Measurements from ENCODE around the gene CFDP1.

The CFDP1 gene

GRCh38 chr16:75364286-75364791, 69.0 kb downstream of the CFDP1 start:
- peaks cover 0 to 22% (median 5%) of the 10 kb centered on the region in 4 experiments for H3K36me3 ChIP-seq (ENCODE audit: control insufficient read depth in 4 of 4, insufficient read depth in 4 of 4, low read length in 3 of 4)
- H3K4me3 ChIP-seq (ENCODE audit: control insufficient read depth in 1 of 7, extremely low read depth in 1 of 7, insufficient read depth in 4 of 7, low read depth in 2 of 7, low read length in 6 of 7) = no peak overlapping the region
- no peaks in the 10 kb centered on the region for H3K4me1 ChIP-seq (ENCODE audit: control extremely low read depth in 1 of 4, control insufficient read depth in 4 of 4, insufficient read depth in 4 of 4, low read length in 3 of 4)
- DNase-seq = no peak
- no peak overlapping the region for H3K27ac ChIP-seq (ENCODE audit: insufficient read depth in 1 of 2, low read depth in 1 of 2, low read length in 2 of 2, poor library complexity in 1 of 2, severe bottlenecking in 2 of 2)
- WGBS (ENCODE audit: insufficient coverage) = no CpG with 5 or more reads among the region's 2 CpGs
- H3K27me3 ChIP-seq (replicated peaks in 2 of 5; ENCODE audit: control insufficient read depth in 4 of 5, insufficient read depth in 5 of 5, low read length in 4 of 5) = peaks cover 0 to 68% (median 29%) of the 10 kb centered on the region in 5 experiments
- ChIA-PET POLR2A (no interaction called here), CTCF (interaction anchor here (0.5 kb wide), 1 partner anchor 645 kb away, joined by 3 read pairs; no protein-coding TSS in a partner anchor)
- no peaks in the 10 kb centered on the region for H3K9me3 ChIP-seq (ENCODE audit: control extremely low read depth in 1 of 5, control insufficient read depth in 4 of 5, insufficient read depth in 2 of 5, low read depth in 1 of 5, low read length in 4 of 5)

- peaks cover 0 to 24% (median 5%) of the 10 kb centered on the region in 4 experiments for H3K36me3 ChIP-seq (ENCODE audit: control insufficient read depth in 4 of 4, insufficient read depth in 4 of 4, low read length in 3 of 4)
- DNase-seq = no peak
- no peaks in the 10 kb centered on the region for H3K9me3 ChIP-seq (ENCODE audit: control extremely low read depth in 1 of 5, control insufficient read depth in 4 of 5, insufficient read depth in 2 of 5, low read depth in 1 of 5, low read length in 4 of 5)
- H3K27ac ChIP-seq (ENCODE audit: insufficient read depth in 1 of 2, low read depth in 1 of 2, low read length in 2 of 2, poor library complexity in 1 of 2, severe bottlenecking in 2 of 2) = no peak overlapping the region
- 100% methylated on average over 1 of the region's 3 CpGs for WGBS (ENCODE audit: insufficient coverage)
- H3K4me3 ChIP-seq (ENCODE audit: control insufficient read depth in 1 of 7, extremely low read depth in 1 of 7, insufficient read depth in 4 of 7, low read depth in 2 of 7, low read length in 6 of 7) = no peak overlapping the region
- H3K27me3 ChIP-seq (replicated peaks in 2 of 5; ENCODE audit: control insufficient read depth in 4 of 5, insufficient read depth in 5 of 5, low read length in 4 of 5) = peaks cover 0 to 66% (median 31%) of the 10 kb centered on the region in 5 experiments
- POLR2A ChIA-PET = no interaction called here
- no peaks in the 10 kb centered on the region for H3K4me1 ChIP-seq (ENCODE audit: control extremely low read depth in 1 of 4, control insufficient read depth in 4 of 4, insufficient read depth in 4 of 4, low read length in 3 of 4)
- CTCF ChIA-PET = no interaction called here
Measured at GRCh38 chr16:75362846-75363245, 70.5 kb downstream of the CFDP1 start.

GRCh38 chr16:75361936-75362335, 71.4 kb downstream of the CFDP1 start:
- Histone ChIP-seq H3K4me1 (ENCODE audit: control extremely low read depth in 1 of 4, control insufficient read depth in 4 of 4, insufficient read depth in 4 of 4, low read length in 3 of 4) (no peaks in the 10 kb centered on the region), H3K36me3 (ENCODE audit: control insufficient read depth in 4 of 4, insufficient read depth in 4 of 4, low read length in 3 of 4) (peaks cover 0 to 24% (median 5%) of the 10 kb centered on the region in 4 experiments), H3K9me3 (ENCODE audit: control extremely low read depth in 1 of 5, control insufficient read depth in 4 of 5, insufficient read depth in 2 of 5, low read depth in 1 of 5, low read length in 4 of 5) (no peaks in the 10 kb centered on the region), H3K27me3 (replicated peaks in 2 of 5; ENCODE audit: control insufficient read depth in 4 of 5, insufficient read depth in 5 of 5, low read length in 4 of 5) (peaks cover 0 to 65% (median 31%) of the 10 kb centered on the region in 5 experiments), H3K27ac (ENCODE audit: insufficient read depth in 1 of 2, low read depth in 1 of 2, low read length in 2 of 2, poor library complexity in 1 of 2, severe bottlenecking in 2 of 2) (no peak overlapping the region), H3K4me3 (ENCODE audit: control insufficient read depth in 1 of 7, extremely low read depth in 1 of 7, insufficient read depth in 4 of 7, low read depth in 2 of 7, low read length in 6 of 7) (no peak overlapping the region)
- CTCF ChIA-PET = no interaction called here
- POLR2A ChIA-PET = no interaction called here
- WGBS (ENCODE audit: insufficient coverage) = 82% methylated on average over 5 of the region's 5 CpGs
- DNase-seq = no peak

- H3K27me3 ChIP-seq (replicated peaks in 2 of 5; ENCODE audit: control insufficient read depth in 4 of 5, insufficient read depth in 5 of 5, low read length in 4 of 5) = peaks cover 0 to 40% (median 2%) of the 10 kb centered on the region in 5 experiments
- ChIA-PET POLR2A (no interaction called here), CTCF (no interaction called here)
- H3K4me1 ChIP-seq (ENCODE audit: control extremely low read depth in 1 of 4, control insufficient read depth in 4 of 4, insufficient read depth in 4 of 4, low read length in 3 of 4) = no peaks in the 10 kb centered on the region
- H3K4me3 ChIP-seq (ENCODE audit: control insufficient read depth in 1 of 7, extremely low read depth in 1 of 7, insufficient read depth in 4 of 7, low read depth in 2 of 7, low read length in 6 of 7) = no peak overlapping the region
- no peak overlapping the region for H3K27ac ChIP-seq (ENCODE audit: insufficient read depth in 1 of 2, low read depth in 1 of 2, low read length in 2 of 2, poor library complexity in 1 of 2, severe bottlenecking in 2 of 2)
- 100% methylated on average over 2 of the region's 3 CpGs for WGBS (ENCODE audit: insufficient coverage)
- DNase-seq = no peak
- peaks cover 0 to 6% (median 0%) of the 10 kb centered on the region in 4 experiments for H3K36me3 ChIP-seq (ENCODE audit: control insufficient read depth in 4 of 4, insufficient read depth in 4 of 4, low read length in 3 of 4)
- H3K9me3 ChIP-seq (ENCODE audit: control extremely low read depth in 1 of 5, control insufficient read depth in 4 of 5, insufficient read depth in 2 of 5, low read depth in 1 of 5, low read length in 4 of 5) = peaks cover 0 to 3% (median 0%) of the 10 kb centered on the region in 5 experiments
Measured at GRCh38 chr16:75354170-75354569, 79.1 kb downstream of the CFDP1 start.

- Histone ChIP-seq H3K27me3 (replicated peaks in 2 of 5; ENCODE audit: control insufficient read depth in 4 of 5, insufficient read depth in 5 of 5, low read length in 4 of 5) (peaks cover 0 to 47% (median 8%) of the 10 kb centered on the region in 5 experiments), H3K9me3 (ENCODE audit: control extremely low read depth in 1 of 5, control insufficient read depth in 4 of 5, insufficient read depth in 2 of 5, low read depth in 1 of 5, low read length in 4 of 5) (peaks cover 0 to 3% (median 0%) of the 10 kb centered on the region in 5 experiments), H3K4me3 (ENCODE audit: control insufficient read depth in 1 of 7, extremely low read depth in 1 of 7, insufficient read depth in 4 of 7, low read depth in 2 of 7, low read length in 6 of 7) (no peak overlapping the region), H3K4me1 (ENCODE audit: control extremely low read depth in 1 of 4, control insufficient read depth in 4 of 4, insufficient read depth in 4 of 4, low read length in 3 of 4) (no peaks in the 10 kb centered on the region), H3K27ac (ENCODE audit: insufficient read depth in 1 of 2, low read depth in 1 of 2, low read length in 2 of 2, poor library complexity in 1 of 2, severe bottlenecking in 2 of 2) (no peak overlapping the region), H3K36me3 (ENCODE audit: control insufficient read depth in 4 of 4, insufficient read depth in 4 of 4, low read length in 3 of 4) (peaks cover 0 to 8% (median 0%) of the 10 kb centered on the region in 4 experiments)
- DNase-seq = no peak
- CTCF ChIA-PET = no interaction called here
- POLR2A ChIA-PET = interaction anchor here (0.7 kb wide), 1 partner anchor 35 kb away, joined by 5 read pairs; no protein-coding TSS in a partner anchor
Measured at GRCh38 chr16:75351183-75351582, 82.1 kb downstream of the CFDP1 start.

GRCh38 chr16:75345711-75346110, 87.6 kb downstream of the CFDP1 start:
- Histone ChIP-seq H3K4me1 (ENCODE audit: control extremely low read depth in 1 of 4, control insufficient read depth in 4 of 4, insufficient read depth in 4 of 4, low read length in 3 of 4) (peaks cover 0 to 6% (median 0%) of the 10 kb centered on the region in 4 experiments), H3K4me3 (ENCODE audit: control insufficient read depth in 1 of 7, extremely low read depth in 1 of 7, insufficient read depth in 4 of 7, low read depth in 2 of 7, low read length in 6 of 7) (no peak overlapping the region), H3K36me3 (ENCODE audit: control insufficient read depth in 4 of 4, insufficient read depth in 4 of 4, low read length in 3 of 4) (peaks cover 0 to 12% (median 3%) of the 10 kb centered on the region in 4 experiments), H3K27ac (ENCODE audit: insufficient read depth in 1 of 2, low read depth in 1 of 2, low read length in 2 of 2, poor library complexity in 1 of 2, severe bottlenecking in 2 of 2) (no peak overlapping the region), H3K27me3 (replicated peaks in 2 of 5; ENCODE audit: control insufficient read depth in 4 of 5, insufficient read depth in 5 of 5, low read length in 4 of 5) (peaks cover 0 to 79% (median 36%) of the 10 kb centered on the region in 5 experiments), H3K9me3 (ENCODE audit: control extremely low read depth in 1 of 5, control insufficient read depth in 4 of 5, insufficient read depth in 2 of 5, low read depth in 1 of 5, low read length in 4 of 5) (peaks cover 0 to 3% (median 0%) of the 10 kb centered on the region in 5 experiments)
- 95% methylated on average over 2 of the region's 2 CpGs for WGBS (ENCODE audit: insufficient coverage)
- CTCF ChIA-PET = no interaction called here
- POLR2A ChIA-PET = no interaction called here
- no peak for DNase-seq

GRCh38 chr16:75343941-75344340, 89.4 kb downstream of the CFDP1 start:
- H3K27me3 ChIP-seq (replicated peaks in 2 of 5; ENCODE audit: control insufficient read depth in 4 of 5, insufficient read depth in 5 of 5, low read length in 4 of 5) = peaks cover 0 to 90% (median 38%) of the 10 kb centered on the region in 5 experiments
- ChIA-PET CTCF (interaction anchor here (0.8 to 1.4 kb wide), 3 partner anchors 13 to 145 kb away, joined by 3 read pairs; no protein-coding TSS in a partner anchor), POLR2A (no interaction called here)
- no peak overlapping the region for H3K27ac ChIP-seq (ENCODE audit: insufficient read depth in 1 of 2, low read depth in 1 of 2, low read length in 2 of 2, poor library complexity in 1 of 2, severe bottlenecking in 2 of 2)
- peaks cover 0 to 6% (median 0%) of the 10 kb centered on the region in 4 experiments for H3K4me1 ChIP-seq (ENCODE audit: control extremely low read depth in 1 of 4, control insufficient read depth in 4 of 4, insufficient read depth in 4 of 4, low read length in 3 of 4)
- H3K9me3 ChIP-seq (ENCODE audit: control extremely low read depth in 1 of 5, control insufficient read depth in 4 of 5, insufficient read depth in 2 of 5, low read depth in 1 of 5, low read length in 4 of 5) = peaks cover 0 to 3% (median 0%) of the 10 kb centered on the region in 5 experiments
- no CpG with 5 or more reads among the region's 3 CpGs for WGBS (ENCODE audit: insufficient coverage)
- peaks cover 0 to 17% (median 3%) of the 10 kb centered on the region in 4 experiments for H3K36me3 ChIP-seq (ENCODE audit: control insufficient read depth in 4 of 4, insufficient read depth in 4 of 4, low read length in 3 of 4)
- DNase-seq = no peak
- no peak overlapping the region for H3K4me3 ChIP-seq (ENCODE audit: control insufficient read depth in 1 of 7, extremely low read depth in 1 of 7, insufficient read depth in 4 of 7, low read depth in 2 of 7, low read length in 6 of 7)

Data from common myeloid progenitor, CD34-positive (primary cell).